ENCODE results near the gene SLC7A10.

GRCh38 chr19:33203529-33203928 lies 22.1 kb downstream of the SLC7A10 start:
- TF ChIP-seq CTCF (conservative IDR thresholded peaks at IDR 0.05; ENCODE audit: low read length): no peak
- no peak for TF ChIP-seq EZH2phosphoT487 (IDR thresholded peaks at IDR 0.05; ENCODE audit: borderline replicate concordance, low read depth, low read length)
